GM19468 (cell line): Measurements from ENCODE around the gene FLRT1.

Experiments used
- ATAC-seq: cut with Tn5 transposase; IDR thresholded peaks from one replicate; pipeline ENCODE4 v1.9.1; 2021; ENCODE audit warnings: mild to moderate bottlenecking, moderate library complexity, moderate number of reproducible peaks; ENCODE audit not compliant: unreplicated experiment; ENCODE audit errors: extremely low read depth

FLRT1 gene

DNA sequence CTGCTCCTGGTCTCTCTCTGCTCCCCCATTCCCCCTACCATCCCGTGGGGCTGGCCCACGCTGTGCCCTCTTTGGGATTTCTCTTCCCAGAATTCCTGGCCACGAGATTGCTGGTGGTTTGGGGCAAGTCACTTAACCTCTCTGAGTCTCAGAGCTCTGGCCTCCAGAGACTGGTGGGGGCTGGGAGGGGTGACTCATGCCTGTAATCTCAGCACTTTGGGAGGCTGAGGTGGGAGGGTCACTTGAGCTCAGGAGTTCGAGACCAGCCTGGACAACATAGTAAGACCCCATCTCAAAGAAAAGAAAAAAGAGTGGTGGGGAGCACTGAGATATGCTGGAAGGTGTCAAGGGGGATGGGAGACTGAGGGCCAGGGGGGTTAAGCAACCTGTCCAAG is 31.1 kb upstream of the FLRT1 start:
- no peak for ATAC-seq

DNA sequence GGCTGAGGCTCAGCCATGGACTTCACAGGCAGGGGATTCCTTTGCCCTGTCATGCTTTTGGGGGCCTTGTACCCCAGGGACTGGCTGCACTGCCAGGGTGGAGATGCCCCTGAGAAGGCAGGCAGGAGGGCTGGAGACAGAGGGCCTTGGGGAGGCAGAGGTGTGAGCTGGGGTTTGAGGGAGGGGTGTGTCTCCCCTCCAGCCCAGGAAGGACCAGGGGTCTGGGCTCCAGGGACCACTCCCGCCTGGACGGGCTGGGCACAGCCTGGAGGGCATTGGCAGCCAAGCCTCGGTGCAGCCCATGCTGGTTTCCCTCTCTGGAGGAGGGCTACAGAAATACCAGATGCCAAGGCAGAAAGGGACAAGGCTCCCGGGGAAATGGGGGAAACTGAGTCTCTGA is 30.0 kb upstream of the FLRT1 start:
- no peak for ATAC-seq

- no peak for ATAC-seq
Measured at GRCh38 chr11:64006398-64006797, 29.3 kb upstream of the FLRT1 start.

GRCh38 chr11:64007160-64007628 is 28.5 kb upstream of the FLRT1 start:
- ATAC-seq, result no peak

DNA sequence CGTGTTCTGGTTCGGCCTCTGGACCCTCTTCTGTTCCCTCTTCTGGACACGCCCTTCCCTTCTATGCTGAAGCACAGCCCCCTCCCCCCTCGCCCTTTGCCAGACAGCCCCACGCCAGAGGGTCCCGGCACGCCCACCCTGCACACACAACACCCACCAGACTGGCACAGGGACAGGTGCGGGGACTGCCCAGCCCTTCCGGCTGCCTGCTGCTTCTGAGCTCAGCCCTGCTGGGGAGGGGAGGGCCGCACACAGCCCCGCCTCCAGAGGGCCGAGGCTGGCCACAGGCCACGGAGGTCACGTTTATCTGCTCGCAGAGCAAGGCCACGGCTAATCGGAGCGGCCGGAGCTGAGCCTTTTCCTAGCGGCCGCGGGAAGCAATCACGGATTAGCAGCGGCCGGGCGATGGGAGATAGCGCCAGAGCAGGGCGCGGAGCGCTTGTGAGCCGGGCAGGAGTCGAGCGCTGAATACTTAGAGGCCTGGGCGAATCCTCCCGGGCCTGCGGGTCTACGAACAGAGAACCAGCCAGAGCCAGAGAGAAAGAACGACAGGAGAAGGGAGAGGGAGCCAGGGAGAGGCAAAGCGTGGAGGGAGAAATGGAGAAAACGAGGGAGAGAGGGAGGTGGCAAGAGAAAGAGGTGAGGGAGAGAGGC is 28.0 kb upstream of the FLRT1 start:
- no peak for ATAC-seq

- ATAC-seq, result no peak
Measured at GRCh38 chr11:64008283-64008913, 27.3 kb upstream of the FLRT1 start.

DNA sequence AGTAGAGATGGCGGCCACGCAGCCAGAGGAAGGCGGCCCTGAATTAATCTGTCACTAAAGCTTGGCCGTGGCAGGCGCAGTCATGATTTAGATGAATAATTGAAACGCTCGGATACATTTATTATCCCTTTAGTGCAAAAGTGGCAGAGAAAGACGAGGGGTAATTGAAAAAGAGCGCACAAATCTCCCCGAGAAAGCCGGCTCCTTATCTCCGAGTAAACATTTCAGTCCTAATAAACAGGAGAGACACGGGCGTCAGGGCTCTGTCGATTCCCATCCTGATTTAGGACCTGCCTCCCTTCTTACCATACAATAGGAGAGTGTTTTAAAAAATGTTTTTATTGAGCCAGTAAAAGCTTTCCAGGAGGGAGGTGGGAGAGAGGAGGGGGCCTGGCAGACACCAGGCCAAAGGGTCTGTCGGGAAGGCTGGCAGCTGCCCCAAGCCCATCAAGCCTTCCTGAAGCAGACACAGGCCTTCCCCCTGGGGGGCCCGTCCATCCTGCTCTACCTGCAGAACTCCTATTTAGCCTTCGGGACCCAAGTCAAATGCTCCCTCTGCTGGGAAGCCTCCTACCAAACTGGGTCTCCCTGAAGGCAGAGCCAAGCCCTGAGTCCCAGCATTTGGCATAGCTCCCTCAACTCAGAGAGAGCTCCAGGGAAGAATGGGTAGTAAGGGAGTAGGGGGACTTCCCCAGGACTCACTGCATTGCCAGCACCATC is 26.7 kb upstream of the FLRT1 start:
- no peak for ATAC-seq

DNA sequence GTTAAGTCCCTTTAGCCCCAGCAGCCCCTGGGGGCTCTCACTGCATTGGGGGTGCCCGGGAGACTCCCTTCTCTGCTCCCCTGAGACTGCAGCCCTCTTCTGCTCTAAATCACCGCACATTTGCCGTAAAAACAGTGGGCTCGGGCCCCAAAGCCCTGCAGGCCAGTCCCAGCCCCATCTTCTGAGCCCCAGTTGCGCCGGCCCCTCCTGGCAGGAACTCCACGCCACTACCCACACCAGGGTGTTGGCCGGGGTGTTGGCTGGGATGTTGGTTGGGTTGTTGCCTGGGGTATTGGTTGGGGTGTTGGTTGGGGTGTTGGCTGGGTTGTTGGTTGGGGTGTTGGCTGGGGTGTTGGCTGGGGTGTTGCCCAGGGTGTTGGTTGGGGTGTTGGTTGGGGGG is 26.0 kb upstream of the FLRT1 start:
- no peak for ATAC-seq

DNA sequence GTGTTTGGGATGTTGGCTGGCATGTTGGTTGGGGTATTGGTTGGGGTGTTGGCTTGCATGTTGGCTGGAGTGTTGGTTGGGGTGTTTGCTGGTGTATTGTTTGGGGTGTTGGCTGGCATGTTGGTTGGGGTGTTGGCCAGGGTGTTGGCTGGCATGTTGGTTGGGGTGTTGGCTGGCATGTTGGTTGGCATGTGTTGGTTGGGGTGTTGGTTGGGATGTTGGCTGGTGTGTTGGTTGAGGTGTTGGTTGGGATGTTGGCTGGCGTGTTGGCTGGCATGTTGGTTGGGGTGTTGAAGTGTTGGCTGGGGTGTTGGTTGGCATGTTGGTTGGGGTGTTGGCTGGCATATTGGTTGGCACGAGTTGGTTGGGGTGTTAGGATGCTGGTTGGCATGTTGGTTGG is 24.9 kb upstream of the FLRT1 start:
- no peak for ATAC-seq

DNA sequence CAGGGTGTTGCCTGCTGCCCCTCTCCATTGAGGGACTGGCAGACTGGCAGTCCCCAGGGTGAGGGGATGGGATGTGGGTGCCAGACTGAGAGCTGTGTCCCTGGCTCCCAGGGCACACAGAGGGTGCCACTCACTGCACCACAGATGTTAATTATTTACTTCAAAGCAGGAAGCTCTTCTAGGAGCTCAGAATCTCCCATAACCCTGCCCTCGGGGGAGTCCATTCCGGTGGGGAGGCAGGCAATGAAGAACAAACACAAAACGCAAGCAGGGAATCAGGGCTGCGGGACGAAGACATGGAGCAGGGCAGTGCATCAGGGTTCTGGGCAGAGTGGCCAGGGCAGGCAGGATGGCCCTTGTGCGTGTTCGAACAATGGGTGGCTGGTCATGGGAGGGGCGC is 24.4 kb upstream of the FLRT1 start:
- ATAC-seq, result no peak

DNA sequence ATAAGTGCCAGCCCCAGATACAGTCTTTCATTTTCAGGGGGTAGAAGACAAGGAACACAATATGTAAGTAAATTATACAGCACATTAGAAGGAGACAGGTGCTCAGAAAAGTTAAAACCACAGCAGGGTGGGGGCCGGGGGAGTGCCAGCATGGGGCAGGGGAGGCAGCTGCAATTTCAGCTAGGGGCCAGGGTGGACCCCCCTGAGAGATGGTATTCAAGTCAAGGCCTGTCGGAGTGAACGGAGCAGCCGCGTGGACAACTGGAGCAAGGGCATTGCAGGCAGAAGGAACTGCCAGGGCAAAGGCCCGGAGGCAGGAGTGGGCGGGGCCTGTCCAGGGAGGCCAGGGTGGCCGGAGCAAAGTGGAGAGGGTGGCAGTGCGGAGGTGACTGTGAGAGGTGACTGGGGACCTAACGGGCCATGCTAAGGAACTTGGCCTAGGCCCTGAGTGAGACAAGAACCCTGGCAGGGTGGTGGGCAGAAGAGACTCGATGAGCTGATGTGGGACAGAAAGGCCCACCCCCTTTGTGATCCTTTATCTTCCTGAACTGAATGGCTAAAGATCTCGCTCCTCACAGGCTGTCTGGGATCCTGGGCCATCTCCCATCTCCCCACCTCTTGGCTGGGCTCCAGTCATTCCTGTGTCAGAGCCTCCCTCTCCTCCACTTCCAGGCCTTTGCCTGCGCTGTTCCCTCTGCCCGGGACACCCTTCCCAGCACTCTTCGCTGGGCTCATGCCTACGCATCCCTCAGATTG is 22.4 kb upstream of the FLRT1 start:
- no peak for ATAC-seq

DNA sequence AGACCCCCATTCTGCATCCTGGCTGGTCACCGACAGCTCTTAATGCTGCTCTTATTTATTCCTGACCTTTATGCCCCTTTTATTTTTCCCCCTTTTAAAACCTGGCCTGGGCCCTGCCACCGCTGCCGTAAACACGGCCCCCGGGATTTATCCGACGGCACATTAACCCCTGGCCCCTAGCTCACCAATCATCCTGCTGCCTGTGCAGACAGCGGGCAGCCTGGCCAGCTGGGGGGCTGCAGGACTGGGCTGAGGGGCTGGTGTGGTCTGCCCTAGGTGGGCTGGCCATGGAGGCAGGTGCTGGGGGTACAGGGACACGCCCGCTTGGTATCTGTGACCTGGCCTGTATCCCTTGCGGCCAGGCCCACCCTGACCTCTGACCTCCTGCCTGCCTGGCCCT is 21.4 kb upstream of the FLRT1 start:
- ATAC-seq, result no peak

GRCh38 chr11:64015510-64015909 is 20.2 kb upstream of the FLRT1 start:
- no peak for ATAC-seq

DNA sequence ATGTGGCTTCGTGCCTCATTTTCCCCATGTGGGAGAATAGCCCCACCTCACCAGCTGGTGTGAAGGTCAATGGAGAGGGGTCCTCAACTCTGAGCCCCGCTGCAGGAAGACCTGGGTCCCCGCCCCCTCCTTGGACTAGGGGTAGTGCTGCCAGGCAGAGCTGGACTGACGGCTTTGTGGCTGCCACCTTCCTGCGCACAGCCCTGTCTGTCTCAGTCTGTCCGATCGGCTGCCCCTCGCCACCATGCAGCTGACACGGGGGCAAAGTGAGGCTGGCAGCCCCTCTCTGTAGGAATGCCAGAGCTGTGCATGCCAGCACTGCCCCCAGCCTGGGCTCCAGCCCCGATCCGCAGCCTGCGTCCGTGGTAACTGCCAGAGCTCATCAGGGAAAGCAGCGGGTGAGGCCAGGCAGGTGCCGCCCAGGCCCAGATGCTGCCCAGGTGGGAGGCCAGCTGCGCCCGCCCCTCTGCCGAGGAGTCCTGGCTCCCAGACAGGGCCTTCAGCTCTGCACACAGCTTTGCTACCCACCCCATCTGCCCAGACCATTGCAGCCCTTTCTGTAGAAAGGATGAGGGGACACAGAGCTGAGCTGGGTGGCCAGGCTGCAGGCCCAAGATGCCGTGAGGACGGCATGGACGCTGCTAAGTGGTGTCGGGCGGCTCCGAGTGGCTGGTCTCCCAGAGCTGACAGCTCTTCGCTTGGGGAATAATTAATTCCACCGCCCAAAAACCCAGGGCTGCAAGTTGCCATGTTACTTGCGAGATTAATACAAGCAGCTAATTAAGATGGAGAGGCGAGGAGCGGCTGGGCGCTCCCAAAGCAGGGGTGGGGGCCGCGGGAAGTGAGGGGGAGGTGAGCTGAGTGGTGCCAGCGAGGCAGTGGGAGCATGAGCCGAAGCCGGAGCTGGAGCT is 19.5 kb upstream of the FLRT1 start:
- no peak for ATAC-seq

- no peak for ATAC-seq
Measured at GRCh38 chr11:64017945-64018224, 17.8 kb upstream of the FLRT1 start.

GRCh38 chr11:64018310-64018709 is 17.4 kb upstream of the FLRT1 start:
- no peak for ATAC-seq

DNA sequence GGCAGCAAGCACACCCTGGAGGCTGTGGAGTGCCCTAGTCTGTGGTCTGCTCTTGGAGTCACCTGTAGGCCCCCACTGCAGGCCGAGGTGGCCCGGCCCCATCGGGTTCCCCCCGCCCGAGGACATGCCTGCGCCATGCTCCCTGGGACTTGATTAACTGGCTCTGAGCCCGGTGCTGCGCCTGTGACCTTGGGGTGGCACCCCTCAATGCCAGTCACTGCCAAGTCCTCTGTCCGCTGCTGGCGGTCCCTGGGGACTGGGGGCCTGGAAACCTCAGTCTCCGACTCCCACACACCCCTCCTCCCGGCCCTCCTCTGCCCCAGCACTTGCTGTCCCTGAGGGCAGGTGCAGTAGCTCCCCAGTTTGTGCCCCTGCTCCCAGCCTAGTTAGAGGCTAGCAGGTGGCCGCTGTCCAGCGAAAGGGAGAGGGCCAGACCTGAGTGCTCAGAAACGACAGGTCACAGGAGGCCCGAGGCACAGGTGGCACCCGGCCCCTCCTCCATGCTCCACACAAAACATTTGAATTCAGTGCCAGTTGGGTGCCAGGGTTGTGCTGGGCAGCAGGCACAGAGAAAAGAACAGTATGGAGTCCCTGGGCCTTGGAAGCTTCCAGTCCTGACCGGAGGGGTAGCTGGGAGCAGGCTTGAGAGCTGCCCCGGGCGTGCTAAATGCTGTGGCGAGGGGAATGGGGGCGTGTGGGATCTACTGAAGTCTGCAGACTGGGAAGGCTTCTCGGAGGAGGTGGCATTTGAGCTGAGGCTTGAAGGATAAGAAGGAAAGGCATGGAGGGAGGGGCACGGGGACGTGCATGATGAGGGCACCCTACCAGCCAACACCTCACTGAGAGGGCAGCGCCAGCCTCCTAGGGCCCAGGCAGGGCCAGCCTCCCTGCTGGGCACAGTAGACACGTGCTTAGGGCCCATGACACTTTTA is 16.4 kb upstream of the FLRT1 start:
- no peak for ATAC-seq

GRCh38 chr11:64020976-64021756 is 14.6 kb upstream of the FLRT1 start:
- no peak for ATAC-seq
